SU-DHL-6 (cell line): ENCODE results near the gene SCTR.

Experiments
- H2AFZ ChIP-seq: fragments of 200-600 bp; sonication (generic); 2 replicates; pipeline ENCODE4 v1.6.1; 2014; ENCODE audit warnings: low read depth, mild to moderate bottlenecking, moderate library complexity, mixed read lengths, antibody characterized with exemption, low read length; ENCODE audit not compliant: severe bottlenecking
- H3F3A ChIP-seq: fragments of 200-600 bp; shearing (Covaris generic); 2 replicates; pipeline ENCODE4 v1.6.0; 2016; ENCODE audit warnings: antibody characterized with exemption, mild to moderate bottlenecking; ENCODE audit not compliant: insufficient read depth
- H3K27ac ChIP-seq: fragments of 200-600 bp; sonication (generic); 2 replicates; pipeline ENCODE4 v1.5.1; 2016; ENCODE audit warnings: low read depth, mild to moderate bottlenecking, low read length, moderate library complexity, mixed read lengths
- H3K27me3 ChIP-seq: fragments of 200-600 bp; sonication (generic), shearing (Covaris generic); 2 replicates; pipeline ENCODE4 v1.6.0; 2014; ENCODE audit warnings: mild to moderate bottlenecking, low read length
- H3K36me3 ChIP-seq: fragments of 200-600 bp; sonication (generic); 2 replicates; pipeline ENCODE4 v1.6.1; 2014; ENCODE audit warnings: mild to moderate bottlenecking, low read length, mixed read lengths
- H3K4me2 ChIP-seq: fragments of 300-600, 200-600 bp; shearing (Covaris generic), sonication (generic); 2 replicates; pipeline ENCODE4 v1.6.0; 2014; ENCODE audit warnings: low read length, low read depth, mild to moderate bottlenecking; ENCODE audit not compliant: poor library complexity, severe bottlenecking
- H3K4me3 ChIP-seq: fragments of 200-600 bp; sonication (generic); 2 replicates; pipeline ENCODE4 v1.5.1; 2014; ENCODE audit warnings: antibody characterized with exemption, low read length, mild to moderate bottlenecking, mixed read lengths; ENCODE audit not compliant: insufficient read depth, poor library complexity, severe bottlenecking
- H3K79me2 ChIP-seq: fragments of 200-600 bp; sonication (generic); 2 replicates; pipeline ENCODE4 v1.6.1; 2014; ENCODE audit warnings: mild to moderate bottlenecking, low read length, moderate library complexity; ENCODE audit not compliant: insufficient read depth
- H3K9ac ChIP-seq: fragments of 200-600 bp; sonication (generic); 2 replicates; pipeline ENCODE4 v1.7.0; 2014; ENCODE audit warnings: mild to moderate bottlenecking, low read length
- H3K9me2 ChIP-seq: fragments of 200-600 bp; sonication (generic); replicated peaks from 2 replicates; pipeline ENCODE4 v1.6.1; 2014; ENCODE audit warnings: low read length; ENCODE audit not compliant: insufficient read depth
- H3K9me3 ChIP-seq: fragments of 200-600 bp; sonication (generic); 2 replicates; pipeline ENCODE4 v1.6.1; 2014; ENCODE audit warnings: low read length, mixed read lengths; ENCODE audit not compliant: insufficient read depth
- H4K20me1 ChIP-seq: fragments of 200-600 bp; sonication (generic); 2 replicates; pipeline ENCODE4 v1.6.1; 2014; ENCODE audit warnings: low read depth, mild to moderate bottlenecking, antibody characterized with exemption, low read length, moderate library complexity, mixed read lengths
- EZH2phosphoT487 ChIP-seq: fragments of 200-600 bp; sonication (generic), shearing (Covaris generic); conservative IDR thresholded peaks from 2 replicates; pipeline ENCODE4 v1.6.1; 2018; ENCODE audit warnings: mild to moderate bottlenecking, antibody characterized with exemption, low read length, moderate library complexity, mixed read lengths
- TF ChIP-seq, protein P1 (sequence below): fragments of 200-600 bp; sonication (generic); IDR thresholded peaks from one replicate; pipeline ENCODE4 v1.5.1; 2017; ENCODE audit warnings: antibody characterized with exemption, mild to moderate bottlenecking, low read length, moderate library complexity; ENCODE audit not compliant: insufficient read depth, poor library complexity, severe bottlenecking

SCTR gene

DNA sequence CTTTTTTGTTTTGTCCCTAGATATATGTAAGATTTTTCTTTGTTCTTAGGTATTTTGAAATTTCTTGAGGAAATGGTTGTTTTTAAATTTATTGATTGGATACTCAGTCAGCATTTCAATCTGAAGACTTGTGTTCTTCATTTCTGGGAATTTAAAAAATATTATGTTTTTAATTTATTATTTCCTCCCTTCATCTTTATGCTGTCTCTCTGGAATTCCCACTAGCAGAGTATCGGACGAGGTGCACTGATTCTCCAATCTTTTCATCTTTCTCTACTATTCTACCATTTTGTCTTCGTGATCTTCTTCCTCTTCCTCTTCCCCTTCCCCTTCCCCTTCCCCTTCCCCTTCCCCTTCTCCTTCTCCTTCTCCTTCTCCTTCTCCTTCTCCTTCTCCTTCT is 12.3 kb downstream of the SCTR start:
- Histone ChIP-seq H3K27ac (no peak overlapping the region), H3K4me3 (no peak overlapping the region), H3K79me2 (no peaks in the 10 kb centered on the region), H3K9me2 (no peaks in the 10 kb centered on the region), H3F3A (no peaks in the 10 kb centered on the region), H3K36me3 (no peaks in the 10 kb centered on the region), H3K9ac (no peak overlapping the region), H4K20me1 (no peaks in the 10 kb centered on the region), H3K4me2 (no peak overlapping the region), H3K27me3 (no peaks in the 10 kb centered on the region), H2AFZ (no peak overlapping the region), H3K9me3 (no peaks in the 10 kb centered on the region)
- TF ChIP-seq, protein P1, sequence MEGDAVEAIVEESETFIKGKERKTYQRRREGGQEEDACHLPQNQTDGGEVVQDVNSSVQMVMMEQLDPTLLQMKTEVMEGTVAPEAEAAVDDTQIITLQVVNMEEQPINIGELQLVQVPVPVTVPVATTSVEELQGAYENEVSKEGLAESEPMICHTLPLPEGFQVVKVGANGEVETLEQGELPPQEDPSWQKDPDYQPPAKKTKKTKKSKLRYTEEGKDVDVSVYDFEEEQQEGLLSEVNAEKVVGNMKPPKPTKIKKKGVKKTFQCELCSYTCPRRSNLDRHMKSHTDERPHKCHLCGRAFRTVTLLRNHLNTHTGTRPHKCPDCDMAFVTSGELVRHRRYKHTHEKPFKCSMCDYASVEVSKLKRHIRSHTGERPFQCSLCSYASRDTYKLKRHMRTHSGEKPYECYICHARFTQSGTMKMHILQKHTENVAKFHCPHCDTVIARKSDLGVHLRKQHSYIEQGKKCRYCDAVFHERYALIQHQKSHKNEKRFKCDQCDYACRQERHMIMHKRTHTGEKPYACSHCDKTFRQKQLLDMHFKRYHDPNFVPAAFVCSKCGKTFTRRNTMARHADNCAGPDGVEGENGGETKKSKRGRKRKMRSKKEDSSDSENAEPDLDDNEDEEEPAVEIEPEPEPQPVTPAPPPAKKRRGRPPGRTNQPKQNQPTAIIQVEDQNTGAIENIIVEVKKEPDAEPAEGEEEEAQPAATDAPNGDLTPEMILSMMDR, result no peak
- no peak for TF ChIP-seq EZH2phosphoT487

DNA sequence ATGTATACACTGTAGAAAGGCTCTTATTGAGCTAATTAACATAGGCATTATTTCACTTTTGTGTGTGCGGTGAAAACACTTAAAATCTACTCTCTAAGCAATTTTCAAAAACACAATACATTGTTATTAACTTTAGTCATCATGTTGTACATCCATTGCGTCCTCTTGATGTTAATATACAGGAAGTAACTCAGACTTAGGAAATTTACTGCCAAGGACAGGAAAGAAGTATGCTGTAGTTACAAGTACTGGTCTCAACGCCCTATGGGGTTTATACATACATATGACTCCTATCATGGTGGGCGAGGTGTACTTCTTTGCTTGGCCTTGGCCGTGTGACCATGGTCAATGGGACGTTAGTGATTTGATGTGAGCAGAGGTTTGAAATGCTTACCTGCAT is 15.5 kb downstream of the SCTR start:
- Histone ChIP-seq H3K4me3 (no peak overlapping the region), H3K36me3 (no peaks in the 10 kb centered on the region), H3K9me3 (no peaks in the 10 kb centered on the region), H3K79me2 (no peaks in the 10 kb centered on the region), H3F3A (no peaks in the 10 kb centered on the region), H3K9ac (no peak overlapping the region), H2AFZ (no peak overlapping the region), H3K9me2 (no peaks in the 10 kb centered on the region), H3K27me3 (no peaks in the 10 kb centered on the region), H3K4me2 (no peak overlapping the region), H3K27ac (no peak overlapping the region), H4K20me1 (no peaks in the 10 kb centered on the region)
- TF ChIP-seq, protein P1, result no peak
- TF ChIP-seq EZH2phosphoT487, result no peak

DNA sequence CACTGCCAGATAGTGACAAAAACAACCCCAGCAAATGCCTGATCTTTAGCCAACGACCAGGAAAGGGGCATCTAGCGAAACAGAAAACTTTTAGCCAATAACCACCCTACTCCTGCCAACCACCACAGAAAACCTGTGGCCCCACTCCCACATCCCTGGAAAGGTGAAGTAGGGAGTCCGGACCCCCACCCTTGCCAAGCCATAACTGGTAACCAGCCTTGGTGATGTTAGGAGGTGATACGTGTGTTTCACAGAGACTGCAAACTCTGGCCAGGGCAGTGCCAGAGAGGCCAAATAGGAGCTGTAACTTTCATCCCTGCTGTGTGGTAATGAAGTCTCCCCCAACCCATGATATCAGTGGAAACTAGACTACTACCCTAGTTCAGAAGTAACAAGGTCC is 27.6 kb downstream of the SCTR start:
- Histone ChIP-seq H2AFZ (no peak overlapping the region), H3K9me3 (peaks cover 6% of the 10 kb centered on the region; the same call in 1 of the 2 replicates), H3K36me3 (no peaks in the 10 kb centered on the region), H3K9me2 (no peaks in the 10 kb centered on the region), H3K9ac (no peak overlapping the region), H3K79me2 (no peaks in the 10 kb centered on the region), H3K27ac (no peak overlapping the region), H4K20me1 (no peaks in the 10 kb centered on the region), H3K4me3 (no peak overlapping the region), H3F3A (no peaks in the 10 kb centered on the region), H3K27me3 (no peaks in the 10 kb centered on the region), H3K4me2 (no peak overlapping the region)
- TF ChIP-seq, protein P1, result no peak
- no peak for TF ChIP-seq EZH2phosphoT487
